HG02763 (cell line): ENCODE measurements around the gene C2CD4C.
"Not testable (repeated sequence)": the region's sequence is repeated elsewhere in the genome, so short reads cannot be mapped to it uniquely, and the experiment has no call there.

ENCODE experiments used
- ATAC-seq: cut with Tn5 transposase; IDR thresholded peaks from one replicate; pipeline ENCODE4 v1.9.1; 2021; ENCODE audit warnings: mild to moderate bottlenecking, moderate library complexity; ENCODE audit not compliant: unreplicated experiment

The C2CD4C gene

GRCh38 chr19:408902-409515, at the start of gene C2CD4C:
TSS of gene C2CD4C (minus strand) at chr19:409147. CDS start at chr19:408361, 786 bp downstream.
- ATAC-seq, result no peak

DNA sequence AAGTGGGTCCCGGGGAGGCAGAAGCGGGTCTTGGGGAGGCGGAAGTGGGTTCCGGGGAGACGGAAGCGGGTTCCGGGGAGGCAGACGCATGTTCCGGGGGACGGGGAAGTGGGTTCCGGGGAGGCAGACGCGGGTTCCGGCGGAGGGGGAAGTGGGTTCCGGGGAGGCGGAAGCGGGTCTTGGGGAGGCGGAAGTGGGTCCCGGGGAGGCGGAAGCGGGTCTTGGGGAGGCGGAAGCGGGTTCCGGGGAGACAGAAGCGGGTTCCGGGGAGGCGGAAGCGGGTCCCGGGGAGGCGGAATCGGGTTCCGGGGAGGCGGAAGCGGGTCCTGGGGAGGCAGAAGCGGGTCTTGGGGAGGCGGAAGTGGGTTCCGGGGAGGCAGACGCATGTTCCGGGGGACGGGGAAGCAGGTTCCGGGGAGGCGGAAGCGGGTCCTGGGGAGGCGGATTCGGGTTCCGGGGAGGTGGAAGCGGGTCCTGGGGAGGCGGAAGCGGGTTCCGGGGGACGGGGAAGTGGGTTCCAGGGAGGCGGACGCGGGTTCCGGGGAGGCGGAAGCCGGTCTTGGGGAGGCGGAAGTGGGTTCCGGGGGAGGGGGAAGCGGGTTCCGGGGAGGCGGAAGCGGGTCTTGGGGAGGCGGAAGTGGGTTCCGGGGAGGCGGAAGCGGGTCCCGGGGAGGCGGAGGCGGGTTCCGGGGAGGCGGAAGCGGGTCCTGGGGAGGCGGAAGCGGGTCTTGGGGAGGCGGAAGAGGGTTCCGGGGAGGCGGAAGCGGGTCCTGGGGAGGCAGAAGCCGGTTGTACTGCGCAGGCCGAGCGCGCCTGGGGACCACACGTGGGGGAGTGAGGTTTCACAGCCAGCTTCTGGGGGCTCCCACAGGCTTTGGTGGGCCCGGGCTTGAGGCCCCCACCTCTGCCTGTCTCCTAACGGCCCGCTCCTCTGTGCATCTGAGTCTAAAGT, 49.4 kb upstream of the C2CD4C start:
- ATAC-seq, result no peak

GRCh38 chr19:457636-458035, 48.7 kb upstream of the C2CD4C start:
- no peak for ATAC-seq

GRCh38 chr19:456547-457110, 47.7 kb upstream of the C2CD4C start:
- no peak for ATAC-seq

DNA sequence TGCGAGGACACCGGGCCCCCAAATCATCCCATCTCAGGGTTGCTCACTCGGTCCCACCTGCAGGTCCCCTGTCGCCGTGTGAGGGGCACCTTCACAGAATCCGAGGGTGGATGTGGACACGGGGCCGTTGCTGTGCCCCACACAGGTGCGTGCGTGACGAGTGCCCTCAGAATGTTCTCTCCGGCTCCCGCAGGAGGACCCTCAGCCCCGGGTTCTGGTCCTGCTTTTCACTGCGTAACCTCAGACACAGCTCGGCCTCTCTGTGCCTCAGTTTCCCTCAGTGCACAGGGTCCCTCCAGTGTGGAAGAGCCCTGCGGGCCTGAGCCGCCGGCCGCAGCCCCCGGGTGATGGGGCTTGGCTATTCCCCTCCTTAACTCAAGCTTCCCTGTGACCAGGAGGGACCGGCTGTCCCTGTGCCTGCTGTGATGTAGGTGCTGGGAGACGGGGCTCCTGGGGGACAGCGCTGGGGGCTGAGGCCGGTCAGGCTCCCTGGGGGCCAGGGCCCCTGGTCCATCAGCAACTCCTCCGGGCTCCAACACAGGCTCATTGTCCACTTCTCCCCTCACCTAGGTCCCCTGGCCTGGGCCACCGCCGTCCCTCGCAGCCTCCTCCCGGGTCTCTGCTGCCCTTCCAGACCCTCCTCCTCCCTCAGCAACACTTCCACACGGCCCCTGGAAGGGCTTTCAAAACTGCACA, 47.1 kb upstream of the C2CD4C start:
- ATAC-seq, result no peak

DNA sequence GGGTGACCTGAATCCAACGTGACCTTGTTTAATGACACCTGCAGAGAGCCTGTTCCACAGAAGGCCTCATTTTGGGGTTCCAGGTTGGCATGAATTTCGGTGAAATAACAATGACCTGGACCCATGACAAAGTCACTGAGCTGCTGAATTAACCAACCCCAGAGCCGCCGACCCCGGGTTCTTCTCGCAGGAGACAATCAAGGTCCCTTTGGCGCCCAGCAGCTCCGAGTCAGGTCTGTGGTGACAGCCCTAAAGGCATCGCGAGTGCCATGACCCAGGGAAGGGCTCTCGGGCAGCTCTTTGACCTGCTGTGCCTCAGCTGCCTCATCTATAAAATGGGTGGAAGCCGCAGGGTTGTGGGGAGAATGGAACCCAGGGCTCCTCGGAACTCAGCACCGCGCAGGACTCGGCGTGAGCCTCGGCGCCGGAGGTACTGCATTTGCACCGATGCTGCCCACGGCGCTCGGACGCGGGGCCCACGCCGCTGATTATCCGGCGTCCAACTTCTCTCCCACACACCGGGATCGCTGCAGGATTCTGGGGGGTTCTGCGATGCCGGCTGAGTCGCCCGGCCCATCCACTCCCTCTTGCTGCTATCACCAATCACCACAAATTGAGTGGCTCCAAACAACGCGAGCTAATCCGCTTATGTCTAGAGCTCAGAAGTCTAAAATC, 46.2 kb upstream of the C2CD4C start:
- no peak for ATAC-seq

- ATAC-seq, result no peak
Measured at GRCh38 chr19:453606-454005, 44.7 kb upstream of the C2CD4C start.

- ATAC-seq, result no peak
Measured at GRCh38 chr19:452829-453228, 43.9 kb upstream of the C2CD4C start.

DNA sequence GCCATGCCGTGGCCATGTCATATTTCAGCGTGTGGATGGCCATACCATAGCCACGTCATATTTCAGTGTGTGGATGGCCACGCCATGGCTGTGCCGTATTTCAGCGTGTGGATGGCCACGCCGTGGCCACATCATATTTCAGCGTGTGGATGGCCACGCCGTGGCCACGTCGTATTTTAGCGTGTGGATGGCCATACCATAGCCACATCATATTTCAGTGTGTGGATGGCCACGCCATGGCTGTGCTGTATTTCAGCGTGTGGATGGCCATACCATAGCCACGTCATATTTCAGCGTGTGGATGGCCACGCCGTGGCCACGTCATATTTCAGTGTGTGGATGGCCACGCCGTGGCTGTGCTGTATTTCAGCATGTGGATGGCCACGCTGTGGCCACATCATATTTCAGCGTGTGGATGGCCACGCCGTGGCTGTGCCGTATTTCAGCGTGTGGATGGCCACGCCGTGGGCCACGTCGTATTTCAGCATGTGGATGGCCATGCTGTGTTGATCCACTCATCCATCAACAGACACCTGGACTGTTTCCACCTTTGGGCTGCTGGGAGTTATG, 42.0 kb upstream of the C2CD4C start:
- ATAC-seq, result not testable (repeated sequence)

DNA sequence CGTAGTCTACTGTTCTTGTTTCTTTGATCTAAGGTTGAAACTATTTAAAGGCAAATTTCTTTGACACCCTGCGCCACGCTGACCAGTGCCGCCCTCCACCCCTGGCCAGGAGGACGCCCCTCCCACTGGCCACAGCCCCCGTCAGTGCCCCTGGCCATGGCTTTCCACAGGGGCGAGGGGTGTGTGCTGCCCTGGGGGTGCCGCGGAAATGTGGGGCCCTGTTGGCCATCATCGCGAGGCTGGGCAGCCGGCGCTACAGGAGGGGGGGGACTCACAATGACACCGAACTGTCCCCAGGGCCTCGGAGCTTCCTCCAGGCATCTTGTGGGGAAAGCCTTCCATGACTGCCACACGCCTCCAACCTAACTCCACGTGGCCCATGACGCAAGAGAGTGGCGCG, 41.0 kb upstream of the C2CD4C start:
- no peak for ATAC-seq

DNA sequence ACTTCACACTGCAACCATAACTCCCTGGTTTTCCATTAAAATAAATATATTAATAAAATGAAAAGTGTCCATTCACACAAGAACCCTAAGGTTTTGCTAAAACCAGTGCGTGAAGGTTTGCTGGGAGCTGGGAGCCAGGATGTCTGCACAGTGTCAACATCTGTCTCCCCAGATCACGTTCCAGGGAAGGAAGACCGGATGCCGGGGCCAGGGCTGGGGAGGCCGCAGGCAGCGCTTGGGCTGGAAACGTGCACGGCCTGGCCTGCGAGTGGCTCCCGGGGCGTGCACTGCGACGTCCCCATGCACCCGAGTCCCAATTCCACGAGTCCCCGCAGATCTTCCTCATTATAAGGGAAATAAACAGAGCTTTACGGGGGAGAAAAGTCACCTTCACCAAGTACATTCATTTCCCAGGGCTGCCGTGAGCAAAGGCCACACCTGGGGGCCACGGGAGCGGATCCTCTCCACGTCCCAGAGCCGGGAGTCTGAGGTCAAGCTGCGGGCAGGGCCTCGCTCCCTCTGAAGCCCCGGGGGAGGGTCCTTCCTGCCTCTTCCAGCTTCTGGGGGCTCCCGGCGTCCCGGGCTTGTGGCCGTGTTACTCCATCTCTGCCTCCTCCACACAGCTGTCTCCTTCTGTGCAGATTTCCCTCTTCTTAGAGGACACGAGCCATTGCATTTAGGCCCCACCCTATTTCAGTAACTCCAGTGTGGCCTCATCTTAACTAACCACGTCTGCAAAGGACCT, 39.0 kb upstream of the C2CD4C start:
- ATAC-seq, result no peak

DNA sequence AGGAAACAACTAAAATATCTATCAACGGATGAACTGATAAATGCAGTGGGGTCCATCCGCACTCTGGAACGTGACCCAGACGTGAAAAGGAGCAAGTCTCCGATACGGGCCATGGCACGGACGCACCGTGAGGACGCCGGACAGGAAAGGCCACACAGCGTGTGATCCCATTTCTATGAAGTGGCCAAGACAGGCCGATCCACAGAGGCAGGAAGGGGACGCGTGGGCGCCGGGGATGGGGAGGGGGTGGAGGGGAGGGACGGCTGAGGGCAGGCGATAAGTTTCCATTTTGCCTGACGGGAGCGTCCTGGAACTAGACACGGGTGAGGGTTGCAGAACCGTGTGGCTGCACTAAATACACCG, 38.1 kb upstream of the C2CD4C start:
- no peak for ATAC-seq

- ATAC-seq, result no peak
Measured at GRCh38 chr19:444677-445210, 35.8 kb upstream of the C2CD4C start.

GRCh38 chr19:443005-443404, 34.1 kb upstream of the C2CD4C start:
- no peak for ATAC-seq

GRCh38 chr19:442085-442484, 33.1 kb upstream of the C2CD4C start:
- no peak for ATAC-seq

GRCh38 chr19:441213-441836, 32.4 kb upstream of the C2CD4C start:
- no peak for ATAC-seq

DNA sequence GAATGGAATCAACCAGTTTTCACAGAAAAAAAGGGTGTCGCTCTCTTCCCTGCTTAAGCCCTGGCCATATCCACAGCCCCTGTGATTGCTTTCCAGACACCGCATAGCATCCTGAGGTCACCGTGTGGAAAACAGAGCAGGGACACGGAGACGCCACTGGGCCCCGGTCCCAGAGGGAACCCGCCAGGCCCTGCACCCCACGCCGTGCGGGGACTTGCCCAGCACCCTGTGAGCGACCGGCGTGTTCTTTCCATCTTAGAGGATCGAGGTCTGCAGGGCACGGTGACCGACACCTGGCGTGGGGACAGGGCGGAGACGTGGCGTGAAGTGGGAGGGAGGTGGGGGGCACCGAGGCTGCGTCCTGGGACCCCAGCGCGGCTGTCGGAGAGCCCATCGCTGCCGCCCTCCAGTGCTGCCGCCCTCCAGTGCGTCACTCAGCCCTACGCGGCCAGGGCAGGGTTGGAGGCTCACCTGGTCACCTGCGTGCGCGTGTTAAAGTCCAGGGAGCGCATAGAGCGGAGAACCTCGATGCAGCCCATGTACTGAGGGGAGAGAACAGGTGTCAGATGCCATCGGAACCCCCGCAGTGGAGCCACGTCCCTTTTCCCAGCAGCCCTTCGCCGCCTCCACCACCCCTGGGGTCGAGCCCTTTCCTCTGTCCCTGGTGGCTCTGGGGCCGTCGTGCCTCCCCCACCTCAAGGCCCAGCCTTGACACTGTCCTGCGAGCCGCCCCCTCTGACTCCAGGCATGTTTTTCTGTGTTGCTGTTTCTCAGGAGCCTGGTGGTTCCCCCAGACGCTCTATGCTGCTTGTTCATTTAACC, 31.7 kb upstream of the C2CD4C start:
- ATAC-seq, result no peak

DNA sequence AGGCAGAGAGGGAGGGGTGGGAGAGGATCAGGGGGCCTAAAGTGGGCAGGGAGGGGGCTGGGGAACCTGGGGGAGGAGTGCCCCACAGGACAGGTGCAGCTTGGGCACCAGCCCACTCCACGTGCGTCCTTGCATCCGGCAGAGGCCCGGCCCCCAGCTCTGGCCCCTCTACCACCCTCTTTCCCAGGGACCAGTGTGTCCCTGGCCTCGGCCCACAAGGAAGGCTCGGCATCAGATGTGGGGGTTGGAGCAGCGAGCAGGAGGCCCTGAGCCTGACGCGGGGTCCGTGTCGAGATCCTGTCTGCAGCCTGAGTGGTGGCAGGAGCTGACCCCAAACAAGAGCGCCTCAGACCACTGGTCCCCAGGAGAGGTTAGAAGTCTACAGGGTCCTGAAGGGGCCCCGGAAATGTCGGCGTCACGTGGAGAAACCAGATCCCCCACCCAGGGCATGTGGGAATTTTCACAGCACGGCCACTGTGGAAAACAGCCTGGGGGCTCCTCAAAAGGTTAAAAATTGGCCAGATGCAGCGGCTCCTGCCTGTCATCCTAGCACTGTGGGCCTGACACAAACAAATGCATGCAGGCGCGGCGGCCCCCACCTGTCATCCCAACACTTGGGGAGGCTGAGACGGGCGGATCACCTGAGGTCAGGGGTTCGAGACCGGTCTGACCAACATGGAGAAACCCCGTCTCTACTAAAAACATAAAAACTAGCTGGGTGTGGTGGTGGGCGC, 30.4 kb upstream of the C2CD4C start:
- no peak for ATAC-seq
